Measurements from ENCODE around the gene MISP. TPM values are rescaled to one million over a fixed set of nuclear protein-coding genes. Genes with fewer than 3 reads are reported as not detected.

The MISP gene
- polyA plus RNA-seq, 1 of the 3 experiments (the other 2 are of a cell fraction) = 0.08 TPM

- TF ChIP-seq RFX5 (IDR thresholded peaks at IDR 0.05; ENCODE audit: low read length) (no peak), USF2 (IDR thresholded peaks at IDR 0.05; ENCODE audit: borderline replicate concordance, low read depth, low read length) (no peak), MXI1 (IDR thresholded peaks at IDR 0.05; ENCODE audit: low read depth, low read length) (no peak), RCOR1 (IDR thresholded peaks at IDR 0.05; ENCODE audit: low read length) (no peak), TEAD4 (IDR thresholded peaks at IDR 0.05; ENCODE audit: borderline replicate concordance, insufficient read depth) (no peak), ELF1 (IDR thresholded peaks at IDR 0.05) (no peak)
Observed at GRCh38 chr19:787536-787935, 36.6 kb downstream of the MISP start (continued).

DNA sequence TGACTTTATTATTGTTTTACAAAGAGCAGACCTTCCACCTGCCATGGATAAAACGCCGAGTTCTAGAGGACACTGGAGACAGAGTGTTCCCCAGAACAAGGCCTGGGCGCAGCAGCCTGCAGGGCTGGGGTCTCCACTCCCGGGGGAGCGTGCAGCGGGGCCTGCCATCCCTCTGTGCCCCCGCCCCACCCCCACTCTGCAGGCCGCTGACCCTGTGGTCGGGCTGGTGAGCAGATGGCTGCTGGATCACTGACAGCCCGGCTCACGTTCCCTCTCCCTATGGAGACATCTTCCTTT lies 37.7 kb downstream of the MISP start:
- Histone ChIP-seq H3K4me3 (ENCODE audit: low read depth in 2 of 2, low read length in 1 of 2) (no peak overlapping the region), H3K27ac (ENCODE audit: low read depth in 2 of 2, low read length in 1 of 2) (peak overlapping the region in 1 of 2 experiments; percentile 43; a peak in 1 of 4 replicates), H3K9ac (no peak overlapping the region), H3K4me1 (ENCODE audit: control insufficient read depth in 1 of 2, insufficient read depth in 2 of 2, low read depth in 1 of 2, low read length in 1 of 2) (peaks cover 0 to 15% of the 10 kb centered on the region in 2 experiments; a peak in 1 of 4 replicates), H4K20me1 (ENCODE audit: insufficient read depth) (no peaks in the 10 kb centered on the region), H3K79me2 (ENCODE audit: insufficient read depth) (no peaks in the 10 kb centered on the region), H3K9me3 (no peaks in the 10 kb centered on the region), H3K9me2 (no peaks in the 10 kb centered on the region), H3K27me3 (ENCODE audit: insufficient read depth) (no peaks in the 10 kb centered on the region), H3K36me3 (replicated peaks in 1 of 2; ENCODE audit: control insufficient read depth in 1 of 2, insufficient read depth in 2 of 2, low read length in 1 of 2) (no peaks in the 10 kb centered on the region), H3F3A (replicated peaks; ENCODE audit: insufficient read depth) (no peaks in the 10 kb centered on the region), H2AFZ (ENCODE audit: low read depth) (no peak overlapping the region), H3K4me2 (no peak overlapping the region)
- peak; percentile 64 for DNase-seq
- ChIA-PET POLR2A (no interaction called here), CTCF (interaction anchor here (0.6 to 1.3 kb wide), 2 partner anchors 18 to 101 kb away, joined by 3 to 4 read pairs; no protein-coding TSS in a partner anchor)
- WGBS (ENCODE audit: low lambda C conversion rate) = no CpG with 5 or more reads among the region's 11 CpGs
- no peak for TF ChIP-seq FOXJ3 (CRISPR knock-in tag; IDR thresholded peaks at IDR 0.05)
- TF ChIP-seq USF1 (IDR thresholded peaks at IDR 0.05; ENCODE audit: borderline replicate concordance, low read depth) = no peak
- TF ChIP-seq TEAD4 (IDR thresholded peaks at IDR 0.05; ENCODE audit: borderline replicate concordance, insufficient read depth) = no peak
- TF ChIP-seq POLR2AphosphoS5 (IDR thresholded peaks at IDR 0.05; ENCODE audit: low read depth, low read length) = no peak
- TF ChIP-seq, protein P1, sequence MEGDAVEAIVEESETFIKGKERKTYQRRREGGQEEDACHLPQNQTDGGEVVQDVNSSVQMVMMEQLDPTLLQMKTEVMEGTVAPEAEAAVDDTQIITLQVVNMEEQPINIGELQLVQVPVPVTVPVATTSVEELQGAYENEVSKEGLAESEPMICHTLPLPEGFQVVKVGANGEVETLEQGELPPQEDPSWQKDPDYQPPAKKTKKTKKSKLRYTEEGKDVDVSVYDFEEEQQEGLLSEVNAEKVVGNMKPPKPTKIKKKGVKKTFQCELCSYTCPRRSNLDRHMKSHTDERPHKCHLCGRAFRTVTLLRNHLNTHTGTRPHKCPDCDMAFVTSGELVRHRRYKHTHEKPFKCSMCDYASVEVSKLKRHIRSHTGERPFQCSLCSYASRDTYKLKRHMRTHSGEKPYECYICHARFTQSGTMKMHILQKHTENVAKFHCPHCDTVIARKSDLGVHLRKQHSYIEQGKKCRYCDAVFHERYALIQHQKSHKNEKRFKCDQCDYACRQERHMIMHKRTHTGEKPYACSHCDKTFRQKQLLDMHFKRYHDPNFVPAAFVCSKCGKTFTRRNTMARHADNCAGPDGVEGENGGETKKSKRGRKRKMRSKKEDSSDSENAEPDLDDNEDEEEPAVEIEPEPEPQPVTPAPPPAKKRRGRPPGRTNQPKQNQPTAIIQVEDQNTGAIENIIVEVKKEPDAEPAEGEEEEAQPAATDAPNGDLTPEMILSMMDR (IDR thresholded peaks at IDR 0.05) = no peak
- no peak for TF ChIP-seq USF2 (IDR thresholded peaks at IDR 0.05; ENCODE audit: borderline replicate concordance, low read depth, low read length)
- TF ChIP-seq EP300 (IDR thresholded peaks at IDR 0.05; ENCODE audit: borderline replicate concordance in 1 of 2, low read depth in 1 of 2, low read length in 1 of 2) = no peak

Measured in SK-N-SH (cell line).